Thoracic aorta (tissue), 2 donors: ENCODE results near the gene CD27. TPM values are rescaled to one million over a fixed set of nuclear protein-coding genes. Genes with fewer than 3 reads are reported as not detected.

Source experiments
- ATAC-seq: fragments of 150-250 bp; one replicate; pipeline ENCODE4 v1.8.0; 2017; ENCODE audit warnings: low read depth; ENCODE audit not compliant: insufficient number of reproducible peaks, low FRiP score
- DNase-seq: peaks from one replicate; pipeline ENCODE4 v3.0.0-alpha.2; 2020; ENCODE audit warnings: low spot score
- H3K27ac ChIP-seq, 2 donors: fragments of 200-600 bp; sonication (generic); 1 replicate in 1 of 2; 2 replicates in 1 of 2; pipeline ENCODE4 v1.5.1; 2016; ENCODE audit warnings: mild to moderate bottlenecking in 2 of 2, moderate library complexity in 2 of 2
- H3K27me3 ChIP-seq: fragments of 200-600 bp; sonication (generic); replicated peaks from 2 replicates; pipeline ENCODE4 v1.6.0; 2016; ENCODE audit warnings: mild to moderate bottlenecking; ENCODE audit not compliant: insufficient read depth
- H3K36me3 ChIP-seq: fragments of 200-600 bp; sonication (generic); one replicate; pipeline ENCODE4 v1.5.1; 2016
- H3K4me1 ChIP-seq, 2 donors: fragments of 200-600 bp; sonication (generic); 1 replicate in 1 of 2; 2 replicates in 1 of 2; pipeline versions ENCODE4 v1.5.1 to v1.6.0; 2016; ENCODE audit warnings: low read depth in 2 of 2, mild to moderate bottlenecking in 1 of 2; ENCODE audit not compliant: control insufficient read depth in 1 of 2
- H3K4me3 ChIP-seq: fragments of 200-600 bp; sonication (generic); 2 replicates; pipeline ENCODE4 v1.5.1; 2016; ENCODE audit warnings: mild to moderate bottlenecking
- H3K9me3 ChIP-seq: fragments of 200-600 bp; sonication (generic); 2 replicates; pipeline ENCODE4 v1.5.1; 2016
- total RNA-seq, 2 donors: library from RNA; depleted of rRNA; stranded (reverse); fragments of >200 nt; gene quantifications; one replicate each; pipeline versions ENCODE4 v1.1.0 to v1.2.3, GENCODE V29; 2016
- TF ChIP-seq, protein P1 (sequence below): fragments of 200-600 bp; sonication (generic); IDR thresholded peaks from one replicate; pipeline ENCODE4 v1.5.1; 2019; ENCODE audit warnings: antibody characterized with exemption

Gene CD27
- total RNA-seq, 2 donors from 2014 or later: 1.6 to 4.7 TPM

DNA sequence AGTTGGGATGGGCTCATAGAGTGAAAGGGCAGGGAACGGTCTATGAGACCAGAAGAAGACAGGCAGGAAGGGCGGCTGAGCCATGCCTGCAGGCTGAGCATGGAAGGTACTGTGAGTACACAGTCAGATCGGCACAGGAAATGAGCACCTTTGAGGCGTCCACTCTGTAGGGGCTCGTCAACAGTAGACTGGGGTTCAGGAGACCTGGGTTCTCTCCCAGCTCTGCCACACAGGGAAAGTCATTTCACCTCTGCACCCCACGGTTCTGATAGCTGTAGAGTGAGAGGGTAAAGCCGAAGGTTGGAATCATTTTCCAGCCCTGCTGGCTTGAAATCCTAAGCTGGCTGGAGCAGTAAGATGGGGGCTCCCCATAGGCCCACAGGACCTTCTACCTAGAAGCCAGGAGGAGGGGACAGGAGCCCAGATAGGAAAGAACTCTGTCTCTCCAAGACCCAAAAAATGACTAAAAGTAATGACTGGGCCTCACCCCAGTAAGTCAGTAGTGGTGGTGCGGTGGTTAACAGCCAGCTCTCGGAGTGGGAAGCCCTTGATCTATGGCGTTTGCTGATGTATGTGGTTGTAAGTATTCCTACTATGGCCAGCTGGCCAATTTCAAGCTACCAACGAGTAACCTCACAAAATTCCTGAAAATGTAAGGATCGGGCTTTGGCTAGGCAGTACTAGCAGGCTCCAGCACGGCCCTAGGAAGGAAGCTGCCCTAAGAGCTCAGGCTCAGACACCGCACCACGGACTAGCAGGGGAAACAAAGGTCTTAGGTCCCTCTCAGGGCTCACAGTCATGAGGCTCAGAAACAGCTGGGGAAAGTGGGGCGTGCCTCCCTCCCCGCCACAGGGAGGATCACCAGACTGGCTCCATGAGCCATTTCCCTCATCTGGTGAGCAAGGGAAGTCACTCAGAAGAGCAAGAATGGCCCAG lies 10.3 kb upstream of the CD27 start:
- H3K4me3 ChIP-seq: no peak overlapping the region
- H3K36me3 ChIP-seq: no peaks in the 10 kb centered on the region
- H3K4me1 ChIP-seq: peaks cover 9 to 16% of the 10 kb centered on the region in 2 donors
- no peak overlapping the region for H3K27ac ChIP-seq
- ATAC-seq (no peak), DNase-seq (no peak)
- TF ChIP-seq, protein P1, sequence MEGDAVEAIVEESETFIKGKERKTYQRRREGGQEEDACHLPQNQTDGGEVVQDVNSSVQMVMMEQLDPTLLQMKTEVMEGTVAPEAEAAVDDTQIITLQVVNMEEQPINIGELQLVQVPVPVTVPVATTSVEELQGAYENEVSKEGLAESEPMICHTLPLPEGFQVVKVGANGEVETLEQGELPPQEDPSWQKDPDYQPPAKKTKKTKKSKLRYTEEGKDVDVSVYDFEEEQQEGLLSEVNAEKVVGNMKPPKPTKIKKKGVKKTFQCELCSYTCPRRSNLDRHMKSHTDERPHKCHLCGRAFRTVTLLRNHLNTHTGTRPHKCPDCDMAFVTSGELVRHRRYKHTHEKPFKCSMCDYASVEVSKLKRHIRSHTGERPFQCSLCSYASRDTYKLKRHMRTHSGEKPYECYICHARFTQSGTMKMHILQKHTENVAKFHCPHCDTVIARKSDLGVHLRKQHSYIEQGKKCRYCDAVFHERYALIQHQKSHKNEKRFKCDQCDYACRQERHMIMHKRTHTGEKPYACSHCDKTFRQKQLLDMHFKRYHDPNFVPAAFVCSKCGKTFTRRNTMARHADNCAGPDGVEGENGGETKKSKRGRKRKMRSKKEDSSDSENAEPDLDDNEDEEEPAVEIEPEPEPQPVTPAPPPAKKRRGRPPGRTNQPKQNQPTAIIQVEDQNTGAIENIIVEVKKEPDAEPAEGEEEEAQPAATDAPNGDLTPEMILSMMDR: no peak
- H3K27me3 ChIP-seq: no peaks in the 10 kb centered on the region
- H3K9me3 ChIP-seq: no peaks in the 10 kb centered on the region

DNA sequence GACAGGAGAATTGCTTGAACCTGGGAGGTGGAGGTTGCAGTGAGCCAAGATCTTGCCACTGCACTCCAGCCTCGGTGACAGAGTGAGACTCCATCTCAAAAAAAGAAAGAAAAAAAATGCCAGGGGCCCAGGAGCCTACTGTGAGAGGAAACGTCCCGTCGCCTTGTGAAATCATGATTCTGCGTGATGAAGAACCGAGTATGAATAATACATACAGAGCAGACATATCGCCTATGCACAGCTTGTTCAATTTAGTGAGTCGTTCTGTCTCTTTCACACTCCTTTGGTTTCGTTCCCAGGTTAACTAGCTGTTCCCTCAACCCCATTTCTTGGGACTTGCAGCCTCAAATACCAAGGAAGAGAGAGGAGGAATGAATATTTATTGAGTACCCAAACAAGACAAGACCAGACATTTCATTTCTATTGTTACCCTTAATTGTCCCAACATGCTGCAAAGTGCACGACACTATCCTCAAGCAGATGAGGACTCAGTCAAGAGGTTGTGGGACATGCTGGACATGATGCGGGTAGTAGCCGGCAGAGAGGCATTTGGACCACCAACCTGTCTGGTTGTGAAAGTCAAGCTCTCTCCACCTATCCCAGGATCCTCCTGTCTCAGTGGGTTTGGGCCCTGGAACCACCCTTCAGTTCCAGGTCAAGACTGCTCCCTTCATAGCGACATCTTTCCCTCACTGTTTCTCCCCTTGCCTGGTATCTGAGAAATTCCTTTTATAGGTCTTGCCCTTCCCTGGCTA lies 8.6 kb upstream of the CD27 start:
- DNase-seq (no peak), ATAC-seq (no peak)
- TF ChIP-seq, protein P1: no peak
- Histone ChIP-seq H3K36me3 (no peaks in the 10 kb centered on the region), H3K4me3 (no peak overlapping the region), H3K27me3 (no peaks in the 10 kb centered on the region), H3K27ac (no peak overlapping the region), H3K9me3 (no peaks in the 10 kb centered on the region), H3K4me1 (peaks cover 0 to 5% of the 10 kb centered on the region in 2 donors)

DNA sequence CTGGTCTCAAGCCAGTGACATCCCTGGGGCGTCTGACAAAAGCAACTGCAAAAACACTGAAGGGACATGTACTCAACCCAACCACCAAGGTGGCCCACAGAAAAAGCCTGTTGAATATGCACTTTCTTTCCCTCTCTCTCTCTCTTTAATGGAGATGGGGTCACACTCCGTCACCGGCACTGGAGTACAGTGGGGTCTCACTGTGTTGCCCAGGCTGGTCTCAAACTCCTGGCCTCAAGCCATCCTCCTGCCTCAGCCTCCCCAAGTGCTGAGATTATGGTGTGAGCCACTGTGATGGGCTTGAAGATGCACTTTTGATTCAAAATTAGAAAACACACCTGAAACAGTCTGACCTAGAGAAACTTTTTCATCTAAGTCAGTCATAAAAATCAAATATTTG lies 7.2 kb upstream of the CD27 start:
- DNase-seq: no peak
- Histone ChIP-seq H3K36me3 (no peaks in the 10 kb centered on the region), H3K9me3 (no peaks in the 10 kb centered on the region), H3K4me3 (no peak overlapping the region), H3K27ac (no peak overlapping the region), H3K4me1 (no peaks in the 10 kb centered on the region), H3K27me3 (no peaks in the 10 kb centered on the region)
- TF ChIP-seq, protein P1: no peak
- ATAC-seq: no peak

DNA sequence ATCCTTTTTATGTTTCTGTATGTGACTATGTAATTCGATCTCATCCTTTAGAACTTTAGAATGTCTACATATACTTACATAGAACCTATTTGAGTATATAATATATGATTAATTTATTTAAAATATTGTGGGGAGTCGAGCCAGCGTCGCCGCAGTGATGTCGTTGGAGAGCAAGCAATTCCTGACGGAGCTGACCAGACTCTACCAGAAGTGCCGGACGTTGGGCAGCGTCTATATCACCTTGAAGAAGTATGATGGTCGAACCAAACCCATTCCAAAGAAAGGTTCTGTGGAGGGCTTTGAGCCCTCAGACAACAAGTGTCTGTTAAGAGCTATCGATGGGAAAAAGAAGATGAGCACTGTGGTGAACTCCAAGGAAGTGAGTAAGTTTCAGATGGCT lies 6.4 kb upstream of the CD27 start:
- TF ChIP-seq, protein P1: no peak
- Histone ChIP-seq H3K9me3 (no peaks in the 10 kb centered on the region), H3K4me1 (no peaks in the 10 kb centered on the region), H3K27me3 (no peaks in the 10 kb centered on the region), H3K4me3 (no peak overlapping the region), H3K27ac (no peak overlapping the region), H3K36me3 (no peaks in the 10 kb centered on the region)
- ATAC-seq (no peak), DNase-seq (no peak)

DNA sequence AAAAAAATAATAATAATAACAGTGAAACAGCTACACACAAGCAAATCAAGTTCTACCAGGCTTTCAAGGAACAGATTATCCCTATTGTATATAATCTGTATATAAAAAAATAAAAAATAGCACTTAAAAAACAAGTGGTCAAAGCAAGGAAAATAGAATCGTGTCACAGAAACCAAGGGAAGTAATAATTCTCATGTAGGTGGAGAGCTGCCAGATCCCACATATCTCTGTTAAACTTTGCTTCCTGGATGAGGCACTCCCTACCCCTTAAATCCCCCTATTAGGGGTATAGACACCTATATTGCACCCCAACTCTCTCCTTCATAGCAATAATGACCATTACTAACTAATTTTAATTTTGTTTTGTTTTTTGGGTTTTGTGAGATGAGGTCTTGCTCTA lies 4.4 kb upstream of the CD27 start:
- TF ChIP-seq, protein P1: no peak
- H3K4me3 ChIP-seq: no peak overlapping the region
- no peaks in the 10 kb centered on the region for H3K27me3 ChIP-seq
- no peak for ATAC-seq
- H3K9me3 ChIP-seq: no peaks in the 10 kb centered on the region
- no peak overlapping the region for H3K27ac ChIP-seq
- H3K4me1 ChIP-seq: no peaks in the 10 kb centered on the region
- DNase-seq: no peak
- H3K36me3 ChIP-seq: no peaks in the 10 kb centered on the region
